WERI-Rb-1 (cell line): Measurements from ENCODE around the gene ZBTB8OS.

ENCODE experiments used
- DNase-seq: peaks from one replicate; pipeline ENCODE4 v3.0.0-alpha.2; 2020
- H3K27ac ChIP-seq: fragments of 250-450 bp; sonication (Bioruptor Pico); 2 replicates; pipeline ENCODE4 v1.5.1; 2020; ENCODE audit warnings: mild to moderate bottlenecking, moderate library complexity
- H3K27me3 ChIP-seq: fragments of 250-450 bp; sonication (Bioruptor Pico); 2 replicates; pipeline ENCODE4 v1.5.1; 2021; ENCODE audit warnings: mild to moderate bottlenecking, low read depth, moderate library complexity; ENCODE audit not compliant: insufficient read depth, severe bottlenecking
- H3K36me3 ChIP-seq: fragments of 250-450 bp; sonication (Bioruptor Pico); 2 replicates; pipeline ENCODE4 v1.5.1; 2020; ENCODE audit warnings: mild to moderate bottlenecking, moderate library complexity
- H3K4me3 ChIP-seq: 2 replicates; pipeline ENCODE4 v1.5.1; 2011; ENCODE audit warnings: low read depth, mild to moderate bottlenecking, control low read depth, low read length
- H3K9me3 ChIP-seq: fragments of 250-450 bp; sonication (Bioruptor Pico); 2 replicates; pipeline ENCODE4 v1.5.1; 2021; ENCODE audit warnings: mild to moderate bottlenecking, moderate library complexity; ENCODE audit not compliant: severe bottlenecking
- TF ChIP-seq, protein P1 (sequence below): IDR thresholded peaks from 2 replicates; pipeline ENCODE4 v1.5.1; 2011; ENCODE audit warnings: low read depth, mild to moderate bottlenecking, control low read depth, inconsistent platforms, low read length

ZBTB8OS gene

DNA sequence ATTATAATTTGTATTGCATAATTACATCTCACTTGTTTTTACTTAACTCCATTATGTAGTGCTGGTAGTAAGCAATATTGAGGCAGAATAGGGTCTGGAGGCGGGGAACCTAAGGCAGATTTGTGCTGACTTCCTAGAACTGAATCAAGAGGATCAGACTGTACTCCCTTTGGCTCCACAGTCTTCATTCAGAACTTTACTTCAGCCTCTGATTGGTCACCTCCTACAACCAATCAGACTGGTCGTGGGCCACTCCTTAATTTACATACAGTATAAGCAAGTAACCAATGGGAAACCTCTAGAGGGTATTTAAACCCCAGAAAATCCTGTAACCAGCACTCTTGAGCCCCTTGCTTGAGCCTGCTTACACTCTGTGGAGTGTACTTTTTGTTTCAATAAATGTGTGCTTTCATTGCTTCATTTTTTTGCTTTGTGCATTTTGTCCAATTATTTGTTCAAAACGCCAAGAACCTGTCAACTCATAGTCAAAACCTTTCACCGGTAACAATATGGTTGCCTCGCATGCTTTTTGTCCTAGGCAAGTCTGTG is 31.6 kb downstream of the ZBTB8OS start:
- TF ChIP-seq, protein P1, sequence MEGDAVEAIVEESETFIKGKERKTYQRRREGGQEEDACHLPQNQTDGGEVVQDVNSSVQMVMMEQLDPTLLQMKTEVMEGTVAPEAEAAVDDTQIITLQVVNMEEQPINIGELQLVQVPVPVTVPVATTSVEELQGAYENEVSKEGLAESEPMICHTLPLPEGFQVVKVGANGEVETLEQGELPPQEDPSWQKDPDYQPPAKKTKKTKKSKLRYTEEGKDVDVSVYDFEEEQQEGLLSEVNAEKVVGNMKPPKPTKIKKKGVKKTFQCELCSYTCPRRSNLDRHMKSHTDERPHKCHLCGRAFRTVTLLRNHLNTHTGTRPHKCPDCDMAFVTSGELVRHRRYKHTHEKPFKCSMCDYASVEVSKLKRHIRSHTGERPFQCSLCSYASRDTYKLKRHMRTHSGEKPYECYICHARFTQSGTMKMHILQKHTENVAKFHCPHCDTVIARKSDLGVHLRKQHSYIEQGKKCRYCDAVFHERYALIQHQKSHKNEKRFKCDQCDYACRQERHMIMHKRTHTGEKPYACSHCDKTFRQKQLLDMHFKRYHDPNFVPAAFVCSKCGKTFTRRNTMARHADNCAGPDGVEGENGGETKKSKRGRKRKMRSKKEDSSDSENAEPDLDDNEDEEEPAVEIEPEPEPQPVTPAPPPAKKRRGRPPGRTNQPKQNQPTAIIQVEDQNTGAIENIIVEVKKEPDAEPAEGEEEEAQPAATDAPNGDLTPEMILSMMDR: no peak
- no peak for DNase-seq
- H3K4me3 ChIP-seq: no peak overlapping the region

GRCh38 chr1:32613472-32613871 is 36.9 kb downstream of the ZBTB8OS start:
- Histone ChIP-seq H3K9me3 (no peaks in the 10 kb centered on the region), H3K4me3 (no peak overlapping the region), H3K27me3 (no peaks in the 10 kb centered on the region), H3K27ac (no peak overlapping the region), H3K36me3 (no peaks in the 10 kb centered on the region)
- DNase-seq: no peak
- TF ChIP-seq, protein P1: no peak

More for the DNA sequence above, 31.6 kb downstream of the ZBTB8OS start:
- Histone ChIP-seq H3K27me3 (no peaks in the 10 kb centered on the region), H3K9me3 (no peaks in the 10 kb centered on the region), H3K36me3 (0 out of 2 replicates have a peak, but pooled peaks cover 2% of the 10 kb centered on the region), H3K27ac (no peak overlapping the region)

- H3K9me3 ChIP-seq: no peaks in the 10 kb centered on the region
- H3K27ac ChIP-seq: no peak overlapping the region
- H3K36me3 ChIP-seq: no peaks in the 10 kb centered on the region
- H3K4me3 ChIP-seq: no peak overlapping the region
- DNase-seq: no peak
- H3K27me3 ChIP-seq: no peaks in the 10 kb centered on the region
- TF ChIP-seq, protein P1: no peak
Measured at GRCh38 chr1:32612189-32612881, 38.0 kb downstream of the ZBTB8OS start.

DNA sequence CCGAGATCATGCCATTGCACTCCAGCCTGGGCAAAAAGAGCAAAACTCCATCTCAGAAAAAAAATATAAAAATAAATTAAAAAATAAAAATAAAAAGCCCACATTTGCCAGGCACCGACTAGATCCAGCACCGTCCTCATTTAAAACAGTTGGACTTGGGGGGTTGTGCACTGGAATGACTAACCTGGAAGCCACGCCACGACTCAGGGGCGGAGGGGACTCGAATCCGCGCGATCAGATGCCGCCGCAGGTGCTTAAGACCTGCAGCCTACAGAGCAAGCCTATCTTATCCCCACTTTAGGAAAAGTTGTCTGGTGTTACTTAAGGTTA is 38.5 kb downstream of the ZBTB8OS start:
- Histone ChIP-seq H3K27ac (no peak overlapping the region), H3K27me3 (no peaks in the 10 kb centered on the region), H3K4me3 (no peak overlapping the region), H3K9me3 (no peaks in the 10 kb centered on the region), H3K36me3 (no peaks in the 10 kb centered on the region)
- no peak for DNase-seq
- TF ChIP-seq, protein P1: no peak

GRCh38 chr1:32609180-32609579 is 41.2 kb downstream of the ZBTB8OS start:
- H3K27me3 ChIP-seq: no peaks in the 10 kb centered on the region
- H3K36me3 ChIP-seq: no peaks in the 10 kb centered on the region
- no peak overlapping the region for H3K27ac ChIP-seq
- no peaks in the 10 kb centered on the region for H3K9me3 ChIP-seq
- TF ChIP-seq, protein P1: no peak
- H3K4me3 ChIP-seq: no peak overlapping the region
- DNase-seq: no peak
